Liver (tissue), 9 donors: Measurements from ENCODE around the gene HERPUD2. TPM values are rescaled to one million over a fixed set of nuclear protein-coding genes. Genes with fewer than 3 reads are reported as not detected.

Experiments used
- DNase-seq: peaks from one replicate; pipeline ENCODE4 v3.0.0-alpha.2; 2017; ENCODE audit warnings: low spot score
- H3K27ac ChIP-seq, 2 donors: one replicate each; pipeline ENCODE4 v1.7.0; 2013; ENCODE audit warnings: inconsistent platforms in 2 of 2, low read length in 2 of 2, control low read depth in 1 of 2, low read depth in 1 of 2, mild to moderate bottlenecking in 1 of 2
- H3K27me3 ChIP-seq, 4 donors: one replicate each; pipeline versions ENCODE4 v1.6.1 to v1.7.0; 2013; ENCODE audit warnings: low read length in 3 of 4, inconsistent platforms in 1 of 4, mild to moderate bottlenecking in 1 of 4, moderate library complexity in 1 of 4; ENCODE audit not compliant: control insufficient read depth in 4 of 4, insufficient read depth in 4 of 4
- H3K36me3 ChIP-seq, 4 donors: one replicate each; pipeline versions ENCODE4 v1.6.1 to v1.7.0; 2013; ENCODE audit warnings: low read length in 3 of 4, mild to moderate bottlenecking in 3 of 4, low read depth in 1 of 4, moderate library complexity in 1 of 4; ENCODE audit not compliant: control insufficient read depth in 4 of 4, insufficient read depth in 3 of 4
- H3K4me1 ChIP-seq, 4 donors: one replicate each; pipeline versions ENCODE4 v1.6.1 to v1.7.0; 2013; ENCODE audit warnings: low read length in 3 of 4, mild to moderate bottlenecking in 3 of 4, moderate library complexity in 1 of 4; ENCODE audit not compliant: control insufficient read depth in 4 of 4, insufficient read depth in 4 of 4
- H3K4me3 ChIP-seq, 3 donors: one replicate each; pipeline versions ENCODE4 v1.6.1 to v1.7.0; 2013; ENCODE audit warnings: low read length in 3 of 3, control low read depth in 1 of 3, low read depth in 1 of 3, mild to moderate bottlenecking in 1 of 3
- H3K9ac ChIP-seq, 2 donors: one replicate each; pipeline ENCODE4 v1.7.0; 2013; ENCODE audit warnings: low read length in 2 of 2, mild to moderate bottlenecking in 2 of 2, moderate library complexity in 2 of 2, control low read depth in 1 of 2, low read depth in 1 of 2
- H3K9me3 ChIP-seq, 4 donors: one replicate each; pipeline versions ENCODE4 v1.6.1 to v1.7.0; 2013; ENCODE audit warnings: low read length in 3 of 4; ENCODE audit not compliant: control insufficient read depth in 4 of 4
- ATF3 ChIP-seq: IDR thresholded peaks from 2 replicates; pipeline ENCODE4 v1.6.1; 2016; ENCODE audit warnings: antibody characterized with exemption
- CTCF ChIP-seq: fragments of 150-350 bp; IDR thresholded peaks from 2 replicates; pipeline ENCODE4 v1.5.1; 2017; ENCODE audit warnings: improper control_type of control experiment, low read depth, low read length; ENCODE audit not compliant: missing input control
- EGR1 ChIP-seq, 2 donors: IDR thresholded peaks; 2 replicates each; pipeline ENCODE4 v1.6.1; 2016 to 2018; ENCODE audit warnings: antibody characterized with exemption in 2 of 2, low read depth in 2 of 2
- FOXA1 ChIP-seq: IDR thresholded peaks from 2 replicates; pipeline ENCODE4 v1.6.1; 2016; ENCODE audit warnings: antibody characterized with exemption
- GABPA ChIP-seq, 2 donors: IDR thresholded peaks in 1 of 2; conservative IDR thresholded peaks in 1 of 2; 2 replicates each; pipeline ENCODE4 v1.6.1; 2016; ENCODE audit warnings: antibody characterized with exemption in 2 of 2, mild to moderate bottlenecking in 1 of 2, moderate library complexity in 1 of 2
- HNF4G ChIP-seq: IDR thresholded peaks from 2 replicates; pipeline ENCODE4 v1.6.1; 2016; ENCODE audit warnings: antibody characterized with exemption
- JUND ChIP-seq, 2 donors: IDR thresholded peaks; 2 replicates each; pipeline ENCODE4 v1.6.1; 2016; ENCODE audit warnings: antibody characterized with exemption in 2 of 2
- NR2F2 ChIP-seq: IDR thresholded peaks from 2 replicates; pipeline ENCODE4 v1.6.1; 2016; ENCODE audit warnings: antibody characterized with exemption
- RAD21 ChIP-seq, 2 donors: IDR thresholded peaks; 2 replicates each; pipeline ENCODE4 v1.6.1; 2016; ENCODE audit warnings: antibody characterized with exemption in 2 of 2, mild to moderate bottlenecking in 2 of 2
- REST ChIP-seq: IDR thresholded peaks from 2 replicates; pipeline ENCODE4 v1.6.1; 2016; ENCODE audit warnings: antibody characterized with exemption, mild to moderate bottlenecking
- RXRA ChIP-seq, 2 donors: IDR thresholded peaks; 2 replicates each; pipeline ENCODE4 v1.6.1; 2017 to 2018; ENCODE audit warnings: antibody characterized with exemption in 2 of 2, mild to moderate bottlenecking in 1 of 2
- TAF1 ChIP-seq: conservative IDR thresholded peaks from 2 replicates; pipeline ENCODE4 v1.6.1; 2016; ENCODE audit warnings: antibody characterized with exemption, mild to moderate bottlenecking
- YY1 ChIP-seq: IDR thresholded peaks from 2 replicates; pipeline ENCODE4 v1.6.1; 2016; ENCODE audit warnings: antibody characterized with exemption, mild to moderate bottlenecking
- ZBTB33 ChIP-seq: IDR thresholded peaks from 2 replicates; pipeline ENCODE4 v1.6.1; 2016; ENCODE audit warnings: antibody characterized with exemption
- WGBS: extraction: QIAGEN DNeasy Blood & Tissue Kit; methylation state at CpG from one replicate; pipeline ENCODE4 v1.1.7; 2013; 5-methylcytosine and 5-hydroxymethylcytosine counted together
- polyA plus RNA-seq, 2 donors: library from polyadenylated mRNA; stranded (reverse) in 1 of 2; unstranded in 1 of 2; fragments of 200-250 nt in 1 of 2; fragments of >200 nt in 1 of 2; fragmentation: Nextera tagmentation in 1 of 2; extraction: Ambion mirVana in 1 of 2; gene quantifications; one replicate each; pipeline versions ENCODE4 v1.2.1 to v1.2.3, GENCODE V29; 2013 to 2015
- total RNA-seq, 2 donors: library from RNA; depleted of rRNA; stranded (reverse); fragments of >200 nt; gene quantifications; one replicate each; pipeline ENCODE4 v1.2.3, GENCODE V29; 2014
- donor health status: healthy.
- donor health status: healthy.
- donor health status: healthy.
- donor health status: healthy.
- donor health status: healthy.

Gene HERPUD2
- total and polyA plus RNA-seq, 4 donors = 9.7 to 22.0 (median 13.7) TPM

- no peak overlapping the region for H3K4me3 ChIP-seq
- H3K36me3 ChIP-seq = no peaks in the 10 kb centered on the region
- H3K4me1 ChIP-seq = no peaks in the 10 kb centered on the region
- WGBS = 75% methylated on average over 7 of the region's 7 CpGs
- no peak overlapping the region for H3K9ac ChIP-seq
- no peak for DNase-seq
- no peak for TF ChIP-seq TAF1
- no peak for TF ChIP-seq GABPA (IDR thresholded peaks at IDR 0.05 in 1 of 2, conservative IDR thresholded peaks at IDR 0.05 in 1 of 2)
- no peak for TF ChIP-seq FOXA1
- no peak for TF ChIP-seq EGR1 (IDR thresholded peaks at IDR 0.05; ENCODE audit: low read depth in 2 of 2)
- TF ChIP-seq HNF4G = no peak
- TF ChIP-seq CTCF = no peak
- TF ChIP-seq YY1 = no peak
- no peak overlapping the region for H3K27ac ChIP-seq
- H3K27me3 ChIP-seq = no peaks in the 10 kb centered on the region
- H3K9me3 ChIP-seq = no peaks in the 10 kb centered on the region
Observed at GRCh38 chr7:35722054-35722849, 27.3 kb upstream of the HERPUD2 start.

- Histone ChIP-seq H3K9ac (no peak overlapping the region), H3K4me1 (no peaks in the 10 kb centered on the region), H3K4me3 (no peak overlapping the region), H3K27me3 (no peaks in the 10 kb centered on the region), H3K36me3 (no peaks in the 10 kb centered on the region), H3K9me3 (no peaks in the 10 kb centered on the region), H3K27ac (no peak overlapping the region)
- WGBS = 91% methylated on average over 2 of the region's 2 CpGs
- no peak for DNase-seq
- no peak for TF ChIP-seq NR2F2
- TF ChIP-seq TAF1 = no peak
- no peak for TF ChIP-seq ATF3
- no peak for TF ChIP-seq JUND (IDR thresholded peaks at IDR 0.05)
Observed at GRCh38 chr7:35721288-35721687, 26.4 kb upstream of the HERPUD2 start.

GRCh38 chr7:35720849-35721248 is 25.9 kb upstream of the HERPUD2 start:
- H3K36me3 ChIP-seq = no peaks in the 10 kb centered on the region
- H3K27me3 ChIP-seq = no peaks in the 10 kb centered on the region
- no peak overlapping the region for H3K4me3 ChIP-seq
- no peak overlapping the region for H3K9ac ChIP-seq
- TF ChIP-seq TAF1 = no peak
- TF ChIP-seq FOXA1 = no peak
- no peak for TF ChIP-seq RXRA (IDR thresholded peaks at IDR 0.05)
- no peak for TF ChIP-seq ATF3
- no peak for TF ChIP-seq ZBTB33
- no peak for TF ChIP-seq YY1
- no peak for TF ChIP-seq REST
- TF ChIP-seq RAD21 (IDR thresholded peaks at IDR 0.05) = no peak
- no peak for TF ChIP-seq GABPA (IDR thresholded peaks at IDR 0.05 in 1 of 2, conservative IDR thresholded peaks at IDR 0.05 in 1 of 2)
- TF ChIP-seq CTCF = no peak
- no peak for TF ChIP-seq EGR1 (IDR thresholded peaks at IDR 0.05; ENCODE audit: low read depth in 2 of 2)
- TF ChIP-seq HNF4G = no peak
- no peak overlapping the region for H3K27ac ChIP-seq
- no peaks in the 10 kb centered on the region for H3K9me3 ChIP-seq
- H3K4me1 ChIP-seq = no peaks in the 10 kb centered on the region
- DNase-seq = no peak
